Gastrocnemius medialis (tissue), 4 donors: Measurements from ENCODE around the gene SLC5A12.

Experiments
- CTCF ChIP-seq, 5 experiments: fragments of 450-650 bp in 3 of 5; fragments of 200-600 bp in 2 of 5; sonication (generic) in 2 of 5; IDR thresholded peaks in 4 of 5; conservative IDR thresholded peaks in 1 of 5; 1 replicate in 4 of 5; 2 replicates in 1 of 5; pipeline ENCODE4 v1.5.1; 2016 to 2019; ENCODE audit warnings: antibody characterized with exemption in 5 of 5, mild to moderate bottlenecking in 3 of 5, moderate library complexity in 3 of 5
- POLR2A ChIP-seq, 2 donors: fragments of 450-650 bp; IDR thresholded peaks; one replicate each; pipeline ENCODE4 v1.6.1; 2017; ENCODE audit warnings: antibody characterized with exemption in 2 of 2, mild to moderate bottlenecking in 2 of 2, moderate library complexity in 2 of 2

DNA sequence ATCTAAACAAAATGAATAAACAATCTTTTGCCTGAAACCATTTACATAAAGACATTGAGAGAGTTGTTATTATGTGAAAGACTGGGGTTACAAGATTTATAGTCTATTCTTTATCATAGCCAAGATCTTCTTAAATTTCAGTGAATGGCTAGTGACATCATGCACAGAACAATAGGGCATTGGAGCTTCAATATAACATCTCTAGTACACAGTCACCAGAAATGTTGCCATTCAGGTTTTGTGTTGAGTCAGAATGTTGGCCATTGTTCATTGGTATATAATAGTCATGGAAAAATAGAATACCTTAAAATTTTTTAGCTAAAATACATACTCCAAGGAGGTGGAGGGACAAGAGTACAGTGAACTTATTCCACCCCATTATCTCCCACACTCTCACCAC, 44.3 kb downstream of the SLC5A12 start:
- TF ChIP-seq POLR2A (IDR thresholded peaks at IDR 0.05) = no peak
- no peak for TF ChIP-seq CTCF (IDR thresholded peaks at IDR 0.05 in 4 of 5, conservative IDR thresholded peaks at IDR 0.05 in 1 of 5)
